ENCODE measurements around the gene ENC1.

Gene ENC1

GRCh38 chr5:74624501-74624900, 16.0 kb downstream of the ENC1 start:
- Histone ChIP-seq H3K27ac (ENCODE audit: low read depth in 2 of 2, low read length in 2 of 2) (no peak overlapping the region), H3K4me1 (ENCODE audit: control insufficient read depth in 2 of 2, insufficient read depth in 2 of 2, low read length in 2 of 2) (peaks cover 0 to 2% of the 10 kb centered on the region in 2 donors)

GRCh38 chr5:74623748-74624408, 16.6 kb downstream of the ENC1 start:
- Histone ChIP-seq H3K9me3 (ENCODE audit: control insufficient read depth in 2 of 2, low read length in 2 of 2) (no peaks in the 10 kb centered on the region), H3K27me3 (ENCODE audit: control insufficient read depth in 2 of 2, insufficient read depth in 2 of 2, low read length in 2 of 2) (no peaks in the 10 kb centered on the region), H3K9ac (ENCODE audit: low read depth in 1 of 2, low read length in 2 of 2) (no peak overlapping the region), H3K4me1 (ENCODE audit: control insufficient read depth in 2 of 2, insufficient read depth in 2 of 2, low read length in 2 of 2) (peaks cover 0 to 2% of the 10 kb centered on the region in 2 donors), H3K36me3 (ENCODE audit: control insufficient read depth in 2 of 2, insufficient read depth in 2 of 2, low read length in 2 of 2) (peaks cover 3 to 5% of the 10 kb centered on the region in 2 donors), H3K4me3 (ENCODE audit: low read length in 2 of 2) (no peak overlapping the region), H3K27ac (ENCODE audit: low read depth in 2 of 2, low read length in 2 of 2) (no peak overlapping the region)

More at GRCh38 chr5:74624501-74624900, 16.0 kb downstream of the ENC1 start:
- Histone ChIP-seq H3K9ac (ENCODE audit: low read depth in 1 of 2, low read length in 2 of 2) (no peak overlapping the region), H3K9me3 (ENCODE audit: control insufficient read depth in 2 of 2, low read length in 2 of 2) (no peaks in the 10 kb centered on the region), H3K4me3 (ENCODE audit: low read length in 2 of 2) (no peak overlapping the region), H3K36me3 (ENCODE audit: control insufficient read depth in 2 of 2, insufficient read depth in 2 of 2, low read length in 2 of 2) (peaks cover 7 to 8% of the 10 kb centered on the region in 2 donors), H3K27me3 (ENCODE audit: control insufficient read depth in 2 of 2, insufficient read depth in 2 of 2, low read length in 2 of 2) (no peaks in the 10 kb centered on the region)

DNA sequence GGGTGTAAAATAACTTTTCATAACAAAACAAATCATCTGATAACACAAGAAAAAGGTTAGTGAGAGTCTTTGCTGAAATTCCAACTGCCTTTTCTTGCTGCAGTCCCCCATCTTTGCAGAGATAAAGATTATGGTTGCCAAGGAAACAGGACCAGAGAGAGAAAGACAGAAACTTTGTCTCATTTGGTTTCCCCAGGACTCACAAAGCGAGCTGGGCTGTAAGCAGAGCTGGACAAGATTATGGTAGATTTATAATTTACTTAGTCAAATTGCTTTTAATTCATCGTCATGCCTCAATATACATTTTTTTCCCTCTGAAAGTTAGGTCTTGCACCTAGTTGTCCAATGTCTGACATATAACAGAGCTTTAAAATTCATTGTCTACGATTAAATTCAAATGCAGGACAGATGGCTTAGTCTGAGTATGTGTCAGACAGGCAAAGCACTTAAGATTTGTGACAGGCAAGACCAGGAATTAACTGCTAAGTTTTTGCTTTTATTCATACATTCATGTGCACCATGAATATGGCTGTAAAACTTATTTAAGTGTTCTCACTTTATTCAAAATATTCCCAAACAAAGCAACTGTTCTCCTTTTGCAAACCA, 17.4 kb downstream of the ENC1 start:
- H3K9me3 ChIP-seq (ENCODE audit: control insufficient read depth in 2 of 2, low read length in 2 of 2): no peaks in the 10 kb centered on the region
- H3K9ac ChIP-seq (ENCODE audit: low read depth in 1 of 2, low read length in 2 of 2): no peak overlapping the region
- H3K4me1 ChIP-seq (ENCODE audit: control insufficient read depth in 2 of 2, insufficient read depth in 2 of 2, low read length in 2 of 2): peaks cover 0 to 2% of the 10 kb centered on the region in 2 donors
- no peak overlapping the region for H3K27ac ChIP-seq (ENCODE audit: low read depth in 2 of 2, low read length in 2 of 2)
- H3K27me3 ChIP-seq (ENCODE audit: control insufficient read depth in 2 of 2, insufficient read depth in 2 of 2, low read length in 2 of 2): no peaks in the 10 kb centered on the region
- H3K36me3 ChIP-seq (ENCODE audit: control insufficient read depth in 2 of 2, insufficient read depth in 2 of 2, low read length in 2 of 2): peaks cover under 1 to 2% of the 10 kb centered on the region in 2 donors
- H3K4me3 ChIP-seq (ENCODE audit: low read length in 2 of 2): no peak overlapping the region

DNA sequence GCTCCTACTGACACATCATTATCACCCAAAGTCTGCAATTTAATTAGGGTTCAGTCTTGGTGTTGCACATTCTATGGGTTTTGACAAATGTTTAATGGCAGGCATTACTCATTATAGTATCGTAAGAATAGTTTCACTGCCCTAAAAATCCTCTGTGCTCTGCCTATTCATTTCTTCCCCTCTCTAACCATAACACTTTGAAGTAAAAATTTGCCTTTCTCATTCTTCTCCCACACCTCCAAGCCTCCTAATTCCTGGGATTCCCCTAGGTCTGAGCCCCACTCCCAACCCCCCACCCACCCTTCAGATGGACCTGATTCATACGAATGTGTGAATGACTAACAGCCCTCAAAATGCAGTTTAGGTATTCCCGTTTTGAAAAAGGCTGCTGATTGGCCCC, 18.4 kb downstream of the ENC1 start:
- no peaks in the 10 kb centered on the region for H3K9me3 ChIP-seq (ENCODE audit: control insufficient read depth in 2 of 2, low read length in 2 of 2)
- H3K27me3 ChIP-seq (ENCODE audit: control insufficient read depth in 2 of 2, insufficient read depth in 2 of 2, low read length in 2 of 2): no peaks in the 10 kb centered on the region
- H3K36me3 ChIP-seq (ENCODE audit: control insufficient read depth in 2 of 2, insufficient read depth in 2 of 2, low read length in 2 of 2): no peaks in the 10 kb centered on the region
- H3K4me1 ChIP-seq (ENCODE audit: control insufficient read depth in 2 of 2, insufficient read depth in 2 of 2, low read length in 2 of 2): peaks cover 0 to 2% of the 10 kb centered on the region in 2 donors
- H3K27ac ChIP-seq (ENCODE audit: low read depth in 2 of 2, low read length in 2 of 2): no peak overlapping the region
- H3K9ac ChIP-seq (ENCODE audit: low read depth in 1 of 2, low read length in 2 of 2): no peak overlapping the region
- no peak overlapping the region for H3K4me3 ChIP-seq (ENCODE audit: low read length in 2 of 2)

DNA sequence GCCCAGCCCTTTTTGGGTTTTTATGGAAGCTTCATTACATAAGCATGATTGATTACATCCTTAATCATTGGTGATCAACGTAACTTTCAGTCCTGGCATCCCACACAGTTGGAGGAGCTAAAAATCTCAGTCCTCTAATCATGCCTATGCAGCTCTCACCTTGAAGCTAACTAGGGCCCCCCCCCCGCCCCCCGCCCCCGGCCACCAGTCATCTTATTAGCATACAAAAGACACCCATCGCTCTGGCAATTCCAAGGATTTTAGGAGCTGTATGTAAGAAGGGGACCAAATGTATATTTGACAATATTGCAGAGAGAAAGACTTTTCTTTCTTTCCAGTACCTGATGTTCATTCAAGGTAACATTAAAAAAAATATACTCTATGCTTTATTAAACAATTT, 19.0 kb downstream of the ENC1 start:
- Histone ChIP-seq H3K36me3 (ENCODE audit: control insufficient read depth in 2 of 2, insufficient read depth in 2 of 2, low read length in 2 of 2) (no peaks in the 10 kb centered on the region), H3K27ac (ENCODE audit: low read depth in 2 of 2, low read length in 2 of 2) (no peak overlapping the region), H3K4me1 (ENCODE audit: control insufficient read depth in 2 of 2, insufficient read depth in 2 of 2, low read length in 2 of 2) (peaks cover 0 to 2% of the 10 kb centered on the region in 2 donors), H3K9me3 (ENCODE audit: control insufficient read depth in 2 of 2, low read length in 2 of 2) (no peaks in the 10 kb centered on the region), H3K9ac (ENCODE audit: low read depth in 1 of 2, low read length in 2 of 2) (no peak overlapping the region), H3K4me3 (ENCODE audit: low read length in 2 of 2) (no peak overlapping the region), H3K27me3 (ENCODE audit: control insufficient read depth in 2 of 2, insufficient read depth in 2 of 2, low read length in 2 of 2) (no peaks in the 10 kb centered on the region)

DNA sequence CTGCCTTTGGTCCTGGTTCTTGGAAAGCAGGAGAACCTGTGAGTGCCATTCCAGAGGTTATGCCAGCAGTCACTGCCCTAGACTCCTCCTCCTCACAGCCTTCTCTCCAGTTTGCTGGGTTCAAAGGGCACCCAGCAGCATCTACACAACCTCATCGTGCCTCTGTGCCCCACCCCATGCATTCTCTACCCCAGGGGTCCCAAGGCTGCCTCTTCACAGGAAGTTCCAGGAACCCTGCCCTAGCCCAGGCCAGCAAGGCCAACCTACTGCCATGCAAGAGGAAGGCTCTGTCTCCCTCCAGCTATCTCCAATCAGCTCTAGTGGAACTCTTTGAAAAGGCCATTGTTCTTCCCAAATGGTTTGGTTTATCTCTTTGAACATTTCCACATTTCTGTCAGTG, 21.2 kb downstream of the ENC1 start:
- Histone ChIP-seq H3K9me3 (ENCODE audit: control insufficient read depth in 2 of 2, low read length in 2 of 2) (no peaks in the 10 kb centered on the region), H3K4me3 (ENCODE audit: low read length in 2 of 2) (no peak overlapping the region), H3K36me3 (ENCODE audit: control insufficient read depth in 2 of 2, insufficient read depth in 2 of 2, low read length in 2 of 2) (no peaks in the 10 kb centered on the region), H3K27me3 (ENCODE audit: control insufficient read depth in 2 of 2, insufficient read depth in 2 of 2, low read length in 2 of 2) (no peaks in the 10 kb centered on the region), H3K9ac (ENCODE audit: low read depth in 1 of 2, low read length in 2 of 2) (no peak overlapping the region), H3K27ac (ENCODE audit: low read depth in 2 of 2, low read length in 2 of 2) (no peak overlapping the region), H3K4me1 (ENCODE audit: control insufficient read depth in 2 of 2, insufficient read depth in 2 of 2, low read length in 2 of 2) (no peaks in the 10 kb centered on the region)

DNA sequence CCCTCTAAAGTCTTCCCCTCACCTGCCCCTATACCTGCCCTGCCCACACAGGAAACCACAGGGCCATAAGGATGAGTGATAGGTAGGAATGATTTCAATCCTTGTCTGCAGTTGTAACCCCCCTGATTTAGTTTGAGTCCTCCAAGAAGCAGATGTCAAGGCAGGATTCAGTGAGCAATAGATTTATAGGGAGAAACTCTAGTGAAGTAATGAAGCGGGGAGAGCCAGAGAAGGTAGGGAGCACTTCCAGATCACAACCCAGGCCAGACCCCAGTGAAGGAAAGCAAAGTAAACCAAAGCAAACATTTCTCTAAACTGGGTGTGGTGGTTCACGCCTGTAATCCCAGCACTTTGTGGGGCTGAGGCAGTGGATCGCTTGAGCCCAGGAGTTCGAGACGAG, 22.4 kb downstream of the ENC1 start:
- H3K4me3 ChIP-seq (ENCODE audit: low read length in 2 of 2): no peak overlapping the region

GRCh38 chr5:74617202-74617601, 23.3 kb downstream of the ENC1 start:
- H3K4me3 ChIP-seq (ENCODE audit: low read length in 2 of 2): no peak overlapping the region
- no peak overlapping the region for H3K27ac ChIP-seq (ENCODE audit: low read depth in 2 of 2, low read length in 2 of 2)
- no peaks in the 10 kb centered on the region for H3K4me1 ChIP-seq (ENCODE audit: control insufficient read depth in 2 of 2, insufficient read depth in 2 of 2, low read length in 2 of 2)
- H3K9me3 ChIP-seq (ENCODE audit: control insufficient read depth in 2 of 2, low read length in 2 of 2): no peaks in the 10 kb centered on the region
- H3K9ac ChIP-seq (ENCODE audit: low read depth in 1 of 2, low read length in 2 of 2): no peak overlapping the region
- no peaks in the 10 kb centered on the region for H3K27me3 ChIP-seq (ENCODE audit: control insufficient read depth in 2 of 2, insufficient read depth in 2 of 2, low read length in 2 of 2)
- no peaks in the 10 kb centered on the region for H3K36me3 ChIP-seq (ENCODE audit: control insufficient read depth in 2 of 2, insufficient read depth in 2 of 2, low read length in 2 of 2)

More for the DNA sequence above, 22.4 kb downstream of the ENC1 start:
- Histone ChIP-seq H3K27ac (ENCODE audit: low read depth in 2 of 2, low read length in 2 of 2) (no peak overlapping the region), H3K36me3 (ENCODE audit: control insufficient read depth in 2 of 2, insufficient read depth in 2 of 2, low read length in 2 of 2) (no peaks in the 10 kb centered on the region), H3K27me3 (ENCODE audit: control insufficient read depth in 2 of 2, insufficient read depth in 2 of 2, low read length in 2 of 2) (no peaks in the 10 kb centered on the region), H3K4me1 (ENCODE audit: control insufficient read depth in 2 of 2, insufficient read depth in 2 of 2, low read length in 2 of 2) (no peaks in the 10 kb centered on the region), H3K9ac (ENCODE audit: low read depth in 1 of 2, low read length in 2 of 2) (no peak overlapping the region), H3K9me3 (ENCODE audit: control insufficient read depth in 2 of 2, low read length in 2 of 2) (no peaks in the 10 kb centered on the region)

DNA sequence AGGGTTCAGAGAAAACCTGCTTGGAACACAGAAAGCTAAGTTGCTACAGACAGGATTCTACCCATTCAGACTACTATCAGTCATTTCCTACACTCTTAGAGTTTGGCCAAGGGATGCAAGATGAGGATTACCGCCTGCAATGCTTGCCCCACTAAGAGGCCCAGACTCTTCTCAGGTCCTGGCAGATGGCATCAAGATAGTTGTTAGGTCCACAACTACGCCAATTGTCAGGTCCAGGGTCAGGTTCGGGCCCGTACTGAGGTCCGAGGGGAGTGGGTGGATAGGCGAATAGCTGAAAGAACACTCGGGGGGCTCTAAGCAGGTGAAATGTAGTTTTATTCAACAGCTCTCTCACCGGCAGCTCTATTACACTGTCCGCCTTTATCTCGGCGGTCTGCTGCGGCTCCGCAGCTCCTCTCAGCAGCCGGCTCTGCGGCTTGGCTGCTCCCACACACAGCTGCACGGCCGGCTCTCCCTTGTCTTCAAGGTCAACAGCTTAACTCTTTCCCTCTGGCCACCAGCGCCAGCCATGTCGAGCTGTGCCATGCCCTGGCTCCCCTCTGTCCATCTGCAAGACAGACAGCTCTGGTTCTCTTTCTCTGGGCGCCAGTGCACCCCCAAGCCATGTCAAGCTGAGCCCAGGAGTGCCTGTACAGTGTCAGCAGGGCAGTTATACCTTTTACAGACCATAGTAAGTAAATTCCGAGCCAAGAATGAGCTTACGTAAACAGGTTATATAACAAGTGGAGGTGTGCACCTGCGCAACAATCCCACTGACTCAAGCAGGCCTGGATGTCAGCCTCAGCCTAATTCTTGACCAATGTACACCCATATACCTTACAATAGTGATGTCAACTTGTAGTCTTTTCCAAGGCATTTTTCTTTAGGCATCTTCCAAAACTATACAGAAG, 24.0 kb downstream of the ENC1 start:
- H3K4me1 ChIP-seq (ENCODE audit: control insufficient read depth in 2 of 2, insufficient read depth in 2 of 2, low read length in 2 of 2): no peaks in the 10 kb centered on the region
- no peaks in the 10 kb centered on the region for H3K36me3 ChIP-seq (ENCODE audit: control insufficient read depth in 2 of 2, insufficient read depth in 2 of 2, low read length in 2 of 2)
- H3K27me3 ChIP-seq (ENCODE audit: control insufficient read depth in 2 of 2, insufficient read depth in 2 of 2, low read length in 2 of 2): no peaks in the 10 kb centered on the region
- no peak overlapping the region for H3K4me3 ChIP-seq (ENCODE audit: low read length in 2 of 2)
- H3K9ac ChIP-seq (ENCODE audit: low read depth in 1 of 2, low read length in 2 of 2): no peak overlapping the region
- no peak overlapping the region for H3K27ac ChIP-seq (ENCODE audit: low read depth in 2 of 2, low read length in 2 of 2)
- no peaks in the 10 kb centered on the region for H3K9me3 ChIP-seq (ENCODE audit: control insufficient read depth in 2 of 2, low read length in 2 of 2)

- H3K27ac ChIP-seq (ENCODE audit: low read depth in 2 of 2, low read length in 2 of 2): no peak overlapping the region
- H3K27me3 ChIP-seq (ENCODE audit: control insufficient read depth in 2 of 2, insufficient read depth in 2 of 2, low read length in 2 of 2): no peaks in the 10 kb centered on the region
- no peak overlapping the region for H3K9ac ChIP-seq (ENCODE audit: low read depth in 1 of 2, low read length in 2 of 2)
- no peaks in the 10 kb centered on the region for H3K4me1 ChIP-seq (ENCODE audit: control insufficient read depth in 2 of 2, insufficient read depth in 2 of 2, low read length in 2 of 2)
- H3K9me3 ChIP-seq (ENCODE audit: control insufficient read depth in 2 of 2, low read length in 2 of 2): no peaks in the 10 kb centered on the region
- no peak overlapping the region for H3K4me3 ChIP-seq (ENCODE audit: low read length in 2 of 2)
- no peaks in the 10 kb centered on the region for H3K36me3 ChIP-seq (ENCODE audit: control insufficient read depth in 2 of 2, insufficient read depth in 2 of 2, low read length in 2 of 2)
These were observed 27.2 kb downstream of the ENC1 start for GRCh38 chr5:74613283-74613682.
